Pancreas (tissue), 10 donors: ENCODE measurements around the gene PTPN14. TPM values are rescaled to one million over a fixed set of nuclear protein-coding genes. Genes with fewer than 3 reads are reported as not detected.

Source experiments
- ATAC-seq, 4 donors: fragments of 200-7000 bp; cut with Tn5 transposase; one replicate each; pipeline versions ENCODE4 v1.8.0 to v1.9.1; 2020; ENCODE audit warnings: mild to moderate bottlenecking in 4 of 4, moderate library complexity in 4 of 4
- DNase-seq, 6 donors: peaks; one replicate each; pipeline ENCODE4 v3.0.0-alpha.2; 2020
- FAIRE-seq: peaks from 2 replicates; lab custom pipeline; 2012; peaks lifted over from hg19 to GRCh38; lab: Jason Lieb, UNC
- H3K27ac ChIP-seq, 4 donors: fragments of 200-600 bp; sonication (generic); 1 replicate in 3 of 4; 2 replicates in 1 of 4; pipeline versions ENCODE4 v1.5.0 to v1.8.0; 2020
- H3K27me3 ChIP-seq, 4 donors: fragments of 200-600 bp; one replicate each; pipeline ENCODE4 v1.8.0; 2021
- H3K36me3 ChIP-seq, 3 donors: fragments of 200-600 bp; sonication (generic) in 1 of 3; one replicate each; pipeline versions ENCODE4 v1.5.0 to v1.8.0; 2020 to 2021
- H3K4me1 ChIP-seq, 3 donors: fragments of 200-600 bp; one replicate each; pipeline ENCODE4 v1.8.0; 2021
- H3K4me3 ChIP-seq, 4 donors: fragments of 200-600 bp; sonication (generic) in 2 of 4; one replicate each; pipeline versions ENCODE4 v1.5.0 to v1.8.0; 2020 to 2021
- H3K9me3 ChIP-seq, 4 donors: fragments of 200-600 bp; one replicate each; pipeline ENCODE4 v1.8.0; 2021
- CTCF ChIP-seq, 4 donors: fragments of 200-600 bp; sonication (generic) in 3 of 4; IDR thresholded peaks; one replicate each; pipeline versions ENCODE4 v1.5.0 to v1.8.0; 2021; ENCODE audit warnings: antibody characterized with exemption in 4 of 4
- WGBS, 2 donors: extraction: QIAGEN DNeasy Blood & Tissue Kit; methylation state at CpG; one replicate each; pipeline ENCODE4 v1.1.7; 2013; 5-methylcytosine and 5-hydroxymethylcytosine counted together
- intact Hi-C, 3 donors: fragments of 100-400 bp; cut with DNase I; formaldehyde crosslinking; loops; one replicate each; pipeline versions ENCODE4 v1.11.1 to v1.14.2; 2022
- polyA plus RNA-seq, 2 donors: library from polyadenylated mRNA; stranded (reverse); fragments of 200-250 nt; gene quantifications; one replicate each; pipeline ENCODE4 v1.2.3, GENCODE V29; 2013
- total RNA-seq, 6 donors: library from RNA; stranded (reverse); fragmentation: NEBNext Ultra II Directional in 4 of 6; extraction: Animal tissue kit (Norgen Biotek cat#: 25700) in 4 of 6; gene quantifications; one replicate each; pipeline versions ENCODE4 v1.2.1 to v1.2.4, GENCODE V29; 2021 to 2023
- donor health status: healthy with polysubstance abuse.
- donor health status: DM: no; HTN: no; CAD: no; lungs with moderate emphysema.
- donor health status: DM: no; HTN: no; CAD: no.
- donor health status: control.
- donor health status: control.
- donor health status: Bipolar disorder and iron deficiency.
- donor health status: DM: yes; HTN: yes; CAD: no.
- donor health status: DM: no; HTN: no; CAD: no.
- donor health status: DM: no; HTN: no; CAD: no.
- donor health status: DM: yes; HTN: yes; CAD: no.

PTPN14 gene
- total and polyA plus RNA-seq, 8 donors, result 1.9 to 17.5 (median 11.5) TPM

DNA sequence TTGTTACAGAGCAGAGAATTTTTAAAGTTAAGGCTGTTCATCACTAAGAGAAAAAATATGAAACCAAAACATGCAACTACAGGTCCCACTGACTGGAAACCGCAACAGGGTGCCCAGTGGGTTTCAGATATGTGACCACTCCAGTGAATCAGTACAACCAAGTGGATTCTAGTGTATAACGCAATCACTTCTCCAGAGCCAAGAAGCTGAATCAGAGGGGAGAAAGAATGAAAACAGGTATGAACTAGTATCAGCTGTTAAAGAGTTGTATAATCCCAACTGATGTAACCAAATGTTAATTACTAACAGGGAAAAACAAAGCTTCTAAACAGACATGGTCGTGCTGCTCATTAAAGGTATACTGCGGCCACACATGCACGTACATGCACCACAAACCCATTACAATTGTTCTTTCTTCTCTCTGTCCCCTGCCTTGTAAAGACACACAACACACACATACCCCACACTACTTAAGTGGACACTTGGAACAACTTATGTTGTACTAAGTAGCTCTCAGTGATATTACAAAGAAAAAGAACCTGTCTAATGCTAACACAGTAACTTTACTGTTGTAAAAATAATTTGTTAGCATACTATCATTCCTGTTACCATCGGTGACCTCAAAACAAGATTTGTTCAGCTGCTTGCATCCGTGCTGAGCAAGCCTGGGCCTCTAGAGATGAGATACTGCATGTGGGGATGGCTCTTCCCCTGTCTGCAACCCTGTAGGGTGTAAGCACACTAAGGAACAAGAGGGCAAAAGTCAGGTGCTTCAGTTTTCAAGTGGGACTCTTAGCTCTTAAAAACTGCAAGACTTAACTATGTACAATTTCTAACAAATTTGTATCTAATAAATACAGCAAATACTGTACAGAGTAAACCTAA lies 74.2 kb downstream of the PTPN14 start:
- Histone ChIP-seq H3K4me1 (peaks cover 0 to 30% (median 0%) of the 10 kb centered on the region in 3 donors), H3K4me3 (no peak overlapping the region), H3K27ac (no peak overlapping the region), H3K36me3 (no peaks in the 10 kb centered on the region), H3K9me3 (no peaks in the 10 kb centered on the region), H3K27me3 (no peaks in the 10 kb centered on the region)
- 70 to 73% methylated on average over 7 of the region's 7 CpGs for WGBS, 2 donors
- no peak for DNase-seq
- no peak for TF ChIP-seq CTCF (IDR thresholded peaks at IDR 0.05)
- no peak for FAIRE-seq
- intact Hi-C loops, result no loop called here
- ATAC-seq, result peak in 2 of 4 donors; percentile 21 to 58

DNA sequence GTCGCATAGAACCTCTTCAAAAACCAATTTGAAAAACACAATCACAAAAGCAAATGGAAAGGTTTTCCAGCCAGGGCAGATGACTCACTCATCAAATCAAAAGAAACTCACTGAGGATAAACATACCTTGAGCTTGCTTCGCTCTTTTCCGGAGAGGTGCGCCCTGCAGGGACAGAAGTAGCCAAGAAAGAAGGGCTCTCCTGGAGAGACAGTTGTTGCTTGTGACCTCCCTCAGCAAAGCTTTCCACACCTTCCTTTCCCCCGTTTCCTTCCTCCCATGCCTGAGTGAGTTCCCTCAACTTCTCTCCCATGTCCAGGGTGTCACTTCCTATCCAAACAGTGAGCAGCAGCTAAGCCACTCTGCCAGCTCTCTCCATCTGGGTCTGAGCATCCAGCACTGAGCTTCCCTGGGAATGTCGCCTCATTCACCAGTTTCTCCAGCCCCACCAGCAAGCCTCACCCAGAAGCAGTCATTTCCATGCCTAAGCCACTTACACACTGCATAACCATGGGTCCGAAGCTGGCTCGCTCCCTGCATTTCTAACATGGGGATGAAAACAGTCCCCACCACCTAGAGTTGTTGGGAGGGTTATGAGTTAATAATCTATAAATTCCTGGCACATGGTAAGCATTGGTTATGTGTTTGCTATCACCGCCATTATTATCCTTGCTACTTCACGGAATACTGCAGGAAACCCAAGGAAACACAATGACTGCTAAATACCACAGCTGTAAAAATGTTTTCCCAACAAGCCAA lies 75.0 kb downstream of the PTPN14 start:
- H3K4me1 ChIP-seq, result peaks cover 0 to 26% (median 0%) of the 10 kb centered on the region in 3 donors
- no peaks in the 10 kb centered on the region for H3K36me3 ChIP-seq
- H3K27ac ChIP-seq, result no peak overlapping the region
- H3K27me3 ChIP-seq, result no peaks in the 10 kb centered on the region
- intact Hi-C loops, result no loop called here
- DNase-seq (no peak), ATAC-seq (peak; percentile 11 to 60 (median 41)), FAIRE-seq (no peak)
- no peak overlapping the region for H3K4me3 ChIP-seq
- TF ChIP-seq CTCF (IDR thresholded peaks at IDR 0.05), result no peak
- H3K9me3 ChIP-seq, result no peaks in the 10 kb centered on the region
- WGBS, 2 donors, result 82 to 89% methylated on average over 10 of the region's 10 CpGs

DNA sequence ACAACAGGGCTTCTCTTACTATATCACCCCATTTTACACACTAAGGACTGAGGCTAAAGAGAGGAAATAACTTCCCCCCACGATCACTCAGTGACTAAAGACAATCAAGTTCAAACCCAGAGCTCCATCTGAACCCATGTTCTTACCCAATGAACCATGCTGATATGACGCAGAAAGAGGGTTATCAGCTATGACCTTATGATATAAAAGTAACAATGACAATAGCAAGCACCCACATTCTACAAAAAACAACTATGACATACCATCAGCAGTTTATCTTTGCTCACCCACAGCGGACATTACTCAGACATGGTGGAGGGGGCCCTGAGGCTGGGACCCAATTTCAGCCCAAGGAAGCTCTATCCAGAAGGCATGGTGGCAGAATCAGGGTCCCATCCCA lies 75.7 kb downstream of the PTPN14 start:
- FAIRE-seq, result no peak
- no peaks in the 10 kb centered on the region for H3K36me3 ChIP-seq
- TF ChIP-seq CTCF (IDR thresholded peaks at IDR 0.05), result no peak
- no peak overlapping the region for H3K27ac ChIP-seq
- no peak for ATAC-seq
- no peak overlapping the region for H3K4me3 ChIP-seq
- intact Hi-C loops, result no loop called here
- H3K9me3 ChIP-seq, result no peaks in the 10 kb centered on the region
- no peak for DNase-seq
- WGBS, 2 donors, result 92 to 96% methylated on average over 3 of the region's 3 CpGs
- peaks cover 0 to 26% (median 0%) of the 10 kb centered on the region in 3 donors for H3K4me1 ChIP-seq
- H3K27me3 ChIP-seq, result no peaks in the 10 kb centered on the region

GRCh38 chr1:214475331-214475730 lies 76.1 kb downstream of the PTPN14 start:
- FAIRE-seq (no peak), ATAC-seq (no peak), DNase-seq (no peak)
- Histone ChIP-seq H3K4me3 (no peak overlapping the region), H3K36me3 (no peaks in the 10 kb centered on the region), H3K9me3 (no peaks in the 10 kb centered on the region), H3K27ac (no peak overlapping the region), H3K27me3 (no peaks in the 10 kb centered on the region), H3K4me1 (peaks cover 0 to 26% (median 0%) of the 10 kb centered on the region in 3 donors)
- intact Hi-C loops, result no loop called here
- WGBS, 2 donors, result 94 to 97% methylated on average over 2 of the region's 2 CpGs
- no peak for TF ChIP-seq CTCF (IDR thresholded peaks at IDR 0.05)
